Adrenal gland (tissue), 5 donors: ENCODE data around the gene ABTB2.

ENCODE experiments used
- POLR2A ChIP-seq, 2 donors: fragments of 450-650 bp; IDR thresholded peaks; one replicate each; pipeline ENCODE4 v1.6.1; 2017; ENCODE audit warnings: antibody characterized with exemption in 2 of 2, mild to moderate bottlenecking in 2 of 2, moderate library complexity in 1 of 2
- TF ChIP-seq, protein P1 (sequence below), 6 experiments: fragments of 450-650 bp in 4 of 6; fragments of 200-600 bp in 2 of 6; sonication (generic) in 1 of 6; IDR thresholded peaks; 1 replicate in 5 of 6; 2 replicates in 1 of 6; pipeline versions ENCODE4 v1.5.1 to v1.8.0; 2016 to 2021; ENCODE audit warnings: antibody characterized with exemption in 6 of 6, mild to moderate bottlenecking in 2 of 6, moderate library complexity in 1 of 6
- donor health status: DM: no; HTN: no; CAD: no.

DNA sequence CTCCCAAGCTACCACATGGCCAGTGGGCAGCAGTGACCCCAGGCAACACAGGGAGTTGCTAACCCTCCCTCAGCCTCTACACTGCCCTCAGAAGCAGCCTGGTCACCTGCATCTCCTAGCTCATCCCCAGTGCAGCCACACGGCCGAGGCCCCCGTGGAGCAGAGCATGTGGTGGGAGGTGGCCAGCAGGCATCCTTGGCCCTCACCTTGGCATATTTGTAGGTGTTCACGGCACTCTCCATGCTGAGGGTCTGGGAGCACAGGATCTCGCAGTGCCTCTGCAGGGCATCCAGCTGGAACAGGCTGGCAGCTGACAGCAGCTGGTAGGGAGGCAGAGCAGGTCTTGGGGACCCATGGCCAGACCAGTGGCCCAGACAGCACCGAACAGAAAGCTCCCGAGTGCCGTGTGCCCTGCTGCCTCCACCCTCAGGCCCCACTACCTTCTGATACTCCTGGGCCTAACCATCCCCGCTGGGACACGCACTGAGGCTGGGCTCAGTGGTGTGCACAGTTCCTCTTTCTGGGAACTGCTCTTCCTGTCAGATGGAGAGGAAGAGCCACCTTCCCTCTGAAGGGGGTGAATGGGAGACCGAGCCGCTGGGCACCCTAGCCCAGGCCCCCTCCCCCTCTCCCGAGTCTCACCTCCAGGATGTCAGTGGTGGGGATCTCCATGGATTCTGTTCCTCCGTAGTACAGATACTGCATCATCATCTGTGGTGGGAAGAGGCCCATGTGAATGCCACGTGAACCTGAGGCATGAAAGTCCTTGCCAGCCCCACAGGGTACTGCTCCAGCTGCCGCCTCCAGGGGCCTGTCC is 203.5 kb downstream of the ABTB2 start:
- TF ChIP-seq, protein P1, sequence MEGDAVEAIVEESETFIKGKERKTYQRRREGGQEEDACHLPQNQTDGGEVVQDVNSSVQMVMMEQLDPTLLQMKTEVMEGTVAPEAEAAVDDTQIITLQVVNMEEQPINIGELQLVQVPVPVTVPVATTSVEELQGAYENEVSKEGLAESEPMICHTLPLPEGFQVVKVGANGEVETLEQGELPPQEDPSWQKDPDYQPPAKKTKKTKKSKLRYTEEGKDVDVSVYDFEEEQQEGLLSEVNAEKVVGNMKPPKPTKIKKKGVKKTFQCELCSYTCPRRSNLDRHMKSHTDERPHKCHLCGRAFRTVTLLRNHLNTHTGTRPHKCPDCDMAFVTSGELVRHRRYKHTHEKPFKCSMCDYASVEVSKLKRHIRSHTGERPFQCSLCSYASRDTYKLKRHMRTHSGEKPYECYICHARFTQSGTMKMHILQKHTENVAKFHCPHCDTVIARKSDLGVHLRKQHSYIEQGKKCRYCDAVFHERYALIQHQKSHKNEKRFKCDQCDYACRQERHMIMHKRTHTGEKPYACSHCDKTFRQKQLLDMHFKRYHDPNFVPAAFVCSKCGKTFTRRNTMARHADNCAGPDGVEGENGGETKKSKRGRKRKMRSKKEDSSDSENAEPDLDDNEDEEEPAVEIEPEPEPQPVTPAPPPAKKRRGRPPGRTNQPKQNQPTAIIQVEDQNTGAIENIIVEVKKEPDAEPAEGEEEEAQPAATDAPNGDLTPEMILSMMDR (IDR thresholded peaks at IDR 0.05): no peak
- TF ChIP-seq POLR2A (IDR thresholded peaks at IDR 0.05): no peak
